GM19452 (cell line): Measurements from ENCODE around the gene FUT7.
"Not testable (repeated sequence)": the region's sequence is repeated elsewhere in the genome, so short reads cannot be mapped to it uniquely, and the experiment has no call there.

Experiments used
- ATAC-seq: cut with Tn5 transposase; IDR thresholded peaks from one replicate; pipeline ENCODE4 v1.9.1; 2021; ENCODE audit not compliant: unreplicated experiment

The FUT7 gene

DNA sequence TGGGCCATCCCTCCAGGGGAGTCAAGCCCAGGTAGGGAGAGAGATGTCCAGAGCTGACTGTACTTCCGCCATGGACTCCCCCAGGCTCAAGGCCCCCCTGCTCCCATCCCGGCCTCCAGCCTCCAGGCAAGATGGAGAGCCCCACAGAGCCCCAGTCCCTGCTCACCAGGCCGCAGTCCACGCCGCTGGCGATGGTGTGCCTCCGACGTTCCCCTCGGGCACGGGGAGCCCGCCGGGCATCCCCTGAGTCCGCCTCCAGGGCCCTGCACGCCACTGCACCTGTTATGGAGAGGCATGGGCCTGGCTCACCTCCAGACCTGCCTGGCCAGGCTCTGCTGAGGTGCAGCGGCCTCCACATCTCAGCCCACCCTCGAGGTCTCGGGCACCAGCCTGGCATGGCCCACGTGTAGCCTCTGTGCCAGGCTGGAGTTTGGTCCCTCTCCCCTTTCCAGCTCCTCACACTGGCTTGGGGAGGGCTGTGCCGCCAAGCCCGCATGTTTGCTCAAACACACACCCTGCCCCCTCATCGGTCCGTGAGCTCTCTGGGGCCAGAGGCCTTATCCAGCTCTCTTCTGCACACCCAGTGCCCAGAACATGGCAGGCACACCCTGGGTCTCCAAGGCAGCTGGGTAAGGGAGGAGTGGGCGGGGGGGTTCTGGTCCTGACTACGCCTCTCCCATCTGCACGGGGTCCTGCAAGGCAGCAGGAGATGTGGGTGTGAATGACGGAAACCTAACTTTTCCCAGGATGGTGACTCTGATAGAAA, 34.4 kb upstream of the FUT7 start:
- no peak for ATAC-seq

DNA sequence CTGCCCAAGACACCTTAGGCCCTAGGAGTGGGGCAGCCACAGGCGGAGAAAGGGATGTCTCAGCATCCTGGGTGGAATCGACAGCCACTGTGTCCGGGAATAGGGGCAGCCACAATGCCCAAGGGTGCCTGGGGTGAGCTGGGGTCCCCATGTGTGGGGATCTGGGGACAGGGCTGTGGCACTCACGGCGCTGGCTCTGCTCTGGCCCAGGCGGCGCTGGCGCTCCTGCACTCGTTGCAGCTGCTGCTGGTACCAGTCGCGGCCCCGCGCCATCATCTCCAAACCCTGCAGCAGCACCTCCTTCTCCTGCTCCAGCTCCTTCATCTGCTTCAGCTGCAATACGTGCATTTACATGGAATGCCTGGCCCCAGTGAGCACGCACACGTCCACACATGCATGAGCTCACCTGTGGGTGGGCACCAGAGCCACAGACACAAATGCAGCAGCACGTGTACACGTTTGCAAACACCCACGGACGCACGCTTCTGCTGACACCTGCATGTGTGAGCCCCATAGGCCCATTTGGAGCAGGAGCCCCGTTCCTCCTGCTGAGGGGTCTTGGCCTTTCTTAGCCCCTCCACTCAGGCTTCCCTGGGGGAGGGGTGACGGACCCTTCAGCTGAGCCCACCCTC, 33.6 kb upstream of the FUT7 start:
- ATAC-seq = no peak

DNA sequence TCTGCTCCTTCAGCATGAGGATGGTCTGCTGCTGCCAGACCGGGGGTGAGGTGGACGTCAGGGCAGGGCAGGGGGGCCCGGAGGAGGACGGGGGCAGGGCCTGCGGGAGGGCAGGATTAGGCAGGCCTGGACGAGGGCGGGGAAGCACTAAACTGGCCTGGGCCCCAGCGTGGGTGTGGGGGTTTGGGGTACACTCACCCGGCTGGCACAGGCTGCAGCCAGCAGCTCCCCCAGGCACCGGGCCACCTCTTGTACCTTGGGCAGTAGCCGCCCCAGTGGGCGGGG, 32.9 kb upstream of the FUT7 start:
- ATAC-seq = no peak

DNA sequence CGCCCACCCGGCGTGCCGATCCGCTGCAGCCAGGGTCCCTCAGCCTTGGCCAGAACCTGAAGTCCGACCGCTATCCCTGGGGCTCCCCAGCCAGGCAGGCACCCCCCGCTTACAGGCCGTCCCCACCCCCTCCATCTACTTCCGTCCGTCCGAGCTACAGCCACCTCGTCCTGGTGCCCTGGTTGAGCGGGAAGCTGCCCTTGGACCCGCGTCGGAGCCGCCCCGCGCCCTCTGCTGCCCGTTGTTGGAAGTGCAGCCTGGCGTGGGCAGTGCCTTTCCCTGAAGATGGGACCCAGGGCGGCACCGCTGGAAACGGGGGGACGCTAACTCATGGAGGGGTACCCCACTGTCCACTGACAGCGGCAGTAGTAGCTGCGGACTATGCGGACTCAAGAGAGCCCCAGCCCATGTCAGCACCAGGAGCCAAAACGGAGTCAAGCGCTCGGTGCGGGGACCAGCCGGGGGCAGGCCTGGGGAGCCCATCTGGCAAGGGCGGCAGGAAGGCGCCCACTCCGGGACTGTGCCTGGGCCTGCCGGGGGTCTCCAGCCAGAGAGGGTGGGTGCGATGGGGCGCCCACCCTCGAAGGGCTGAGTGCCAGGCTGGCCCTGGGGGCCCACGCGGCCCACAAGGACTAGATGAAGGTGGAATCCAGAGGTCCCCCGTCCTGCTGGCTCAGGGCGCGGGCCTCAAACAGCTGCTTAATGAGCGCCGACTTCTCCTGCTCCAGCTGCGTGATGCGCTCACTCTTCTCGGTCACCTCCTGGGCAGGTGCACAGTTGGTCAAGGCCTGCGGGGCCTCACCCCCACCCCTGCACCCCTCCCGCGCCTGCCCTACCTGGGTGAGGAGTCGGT, 32.4 kb upstream of the FUT7 start:
- ATAC-seq = no peak

DNA sequence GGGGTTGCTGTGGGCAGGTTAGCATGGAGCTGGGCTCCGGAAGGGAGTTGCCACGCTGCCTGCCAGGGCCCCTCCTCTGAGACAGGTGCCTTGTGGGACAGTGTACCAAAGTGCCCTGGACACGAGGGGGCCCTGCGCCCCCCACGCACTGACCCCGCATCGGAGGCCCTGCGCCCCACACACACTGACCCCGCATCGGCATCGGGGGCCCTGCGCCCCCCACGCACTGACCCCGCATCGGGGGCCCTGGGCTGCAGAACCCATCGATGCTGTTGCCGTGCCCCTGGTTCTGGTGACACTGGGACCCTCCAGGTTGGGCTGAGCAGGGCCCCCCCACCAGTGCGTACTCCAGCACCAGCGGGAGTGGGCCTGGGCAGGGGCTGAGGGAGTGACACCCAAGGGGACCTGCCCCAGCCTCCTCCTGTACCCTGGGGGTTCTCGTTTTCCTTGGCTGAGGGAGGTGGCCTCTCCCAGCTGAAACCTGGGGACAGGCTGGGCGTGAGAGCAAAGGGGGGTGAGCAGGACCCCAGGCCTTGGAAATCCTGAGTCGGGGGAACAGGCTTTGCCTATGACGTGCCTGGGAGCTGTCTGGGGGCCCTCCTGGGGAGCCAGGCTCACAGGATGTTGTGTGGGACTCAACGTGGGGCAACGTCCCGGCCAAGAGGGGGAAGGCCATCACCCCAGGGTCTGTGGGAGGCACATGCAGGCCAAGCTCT, 31.6 kb upstream of the FUT7 start:
- ATAC-seq = no peak

DNA sequence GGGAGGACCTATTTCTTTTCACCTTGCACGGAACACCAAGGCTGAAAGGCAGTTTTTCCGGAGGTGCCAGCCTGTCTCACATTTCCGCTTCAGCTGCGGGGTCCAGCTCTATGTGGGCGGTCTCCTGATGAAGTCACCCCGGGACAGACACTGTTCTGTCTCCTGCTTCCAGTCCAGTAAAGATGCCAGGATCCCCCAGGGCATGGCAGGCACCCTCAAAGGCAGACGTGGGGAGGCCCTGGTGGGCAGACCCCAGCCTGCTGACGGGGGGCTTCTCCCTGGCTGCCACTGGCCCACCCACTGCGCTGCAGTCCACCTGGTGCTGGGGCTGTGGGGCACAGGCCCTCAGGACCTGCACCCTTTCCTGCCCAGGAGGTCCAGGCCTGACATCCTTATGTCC, 30.9 kb upstream of the FUT7 start:
- not testable (repeated sequence) for ATAC-seq

DNA sequence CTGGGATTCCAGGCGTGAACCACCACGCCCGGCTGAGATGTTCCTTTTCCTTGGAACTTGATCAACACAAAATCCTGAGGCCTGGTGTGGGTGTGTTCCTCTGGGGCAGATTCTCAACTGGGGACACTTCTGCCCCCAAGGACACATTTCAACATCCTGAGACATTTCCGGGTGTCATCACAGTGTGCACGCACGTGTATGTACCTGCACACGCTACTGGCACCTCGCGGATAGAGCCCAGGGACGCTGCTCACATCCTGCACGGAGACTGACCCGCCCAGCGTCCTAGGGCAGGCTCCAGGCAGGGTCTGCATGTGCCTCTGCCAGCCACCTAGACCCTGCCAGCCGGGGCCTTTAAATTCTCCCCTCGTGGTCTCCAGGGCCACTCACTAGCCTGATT, 30.5 kb upstream of the FUT7 start:
- ATAC-seq = no peak

DNA sequence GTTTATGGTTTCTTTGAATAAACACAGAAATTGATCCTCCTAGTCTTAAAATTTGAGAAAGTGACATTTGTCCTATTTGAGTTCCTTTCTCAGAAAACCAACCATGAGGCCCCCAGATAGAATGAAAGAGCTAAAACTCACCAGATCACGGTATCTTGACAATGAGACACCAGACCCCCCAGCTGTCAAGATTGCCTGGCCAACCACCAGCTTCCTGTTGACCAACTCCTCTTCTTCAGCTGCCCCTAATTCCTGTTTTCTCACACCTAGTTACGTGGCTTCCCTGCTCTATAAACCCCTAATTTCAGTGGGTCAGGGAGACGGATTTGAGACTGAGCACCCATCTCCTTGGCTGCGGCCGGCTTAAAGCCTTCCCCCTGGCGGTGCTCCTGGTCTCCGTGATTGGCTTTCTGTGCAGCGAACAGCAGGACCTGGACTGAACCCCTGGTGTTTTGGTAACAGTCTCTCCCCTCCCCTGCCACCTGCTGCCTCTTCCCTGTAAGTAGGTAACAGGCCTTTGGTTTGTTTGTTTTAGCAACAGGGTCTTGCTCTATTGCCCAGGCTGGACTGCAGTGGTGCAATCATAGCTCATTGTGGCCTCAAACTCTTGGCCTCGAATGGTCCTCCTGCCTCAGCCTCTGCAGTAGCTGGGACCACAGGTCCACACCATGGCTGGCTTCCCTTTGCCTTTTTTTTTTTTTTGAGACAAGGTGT, 26.8 kb upstream of the FUT7 start:
- ATAC-seq = no peak

DNA sequence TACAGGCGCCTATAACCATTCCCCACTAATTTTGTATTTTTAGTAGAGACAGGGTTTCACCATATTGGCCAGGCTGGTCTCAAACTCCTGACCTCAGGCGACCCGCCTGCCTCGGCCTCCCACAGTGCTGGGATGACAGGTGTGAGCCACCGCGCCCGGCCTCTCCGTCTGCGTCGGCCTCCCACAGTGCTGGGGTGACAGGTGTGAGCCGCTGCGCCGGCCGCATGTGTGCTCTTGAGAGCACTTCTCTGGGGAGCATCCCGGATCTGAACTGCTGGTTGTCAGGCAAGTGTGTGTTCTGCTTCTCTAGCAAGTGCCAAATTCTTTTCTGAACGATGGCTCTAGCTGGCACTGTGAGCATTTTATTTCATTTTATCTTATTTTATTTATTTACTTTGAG, 25.7 kb upstream of the FUT7 start:
- no peak for ATAC-seq

DNA sequence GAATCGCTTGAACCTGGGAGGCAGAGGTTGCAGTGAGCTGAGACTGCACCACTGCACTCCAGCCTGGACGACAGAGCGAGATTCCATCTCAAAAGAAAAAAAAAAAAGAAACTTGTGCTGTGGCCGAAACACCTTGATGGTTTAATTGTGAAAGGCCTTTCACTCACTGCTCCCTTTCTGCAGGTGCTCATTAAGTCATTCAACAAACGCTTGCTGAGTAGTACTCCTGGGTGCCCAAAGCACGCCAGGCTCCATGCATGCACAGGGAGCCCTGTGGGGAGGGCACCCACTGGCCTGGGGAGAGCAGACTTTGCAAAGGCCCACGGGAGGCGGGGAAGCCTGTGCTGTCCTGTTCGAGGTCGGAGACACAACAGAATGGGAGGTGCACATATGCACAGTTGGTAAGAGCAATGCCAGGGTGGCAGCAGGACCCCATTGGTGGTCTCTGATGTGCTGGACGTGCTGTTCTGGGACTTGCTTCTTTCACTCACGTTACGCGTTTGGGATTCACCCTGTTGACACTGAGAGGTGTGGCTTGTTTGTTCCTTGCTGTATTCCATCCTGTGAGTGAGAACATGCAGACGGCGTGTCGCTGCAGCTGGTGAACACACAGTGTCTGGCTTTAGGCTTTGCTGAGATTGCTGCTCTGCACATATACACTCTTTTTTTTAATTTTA, 25.0 kb upstream of the FUT7 start:
- no peak for ATAC-seq

DNA sequence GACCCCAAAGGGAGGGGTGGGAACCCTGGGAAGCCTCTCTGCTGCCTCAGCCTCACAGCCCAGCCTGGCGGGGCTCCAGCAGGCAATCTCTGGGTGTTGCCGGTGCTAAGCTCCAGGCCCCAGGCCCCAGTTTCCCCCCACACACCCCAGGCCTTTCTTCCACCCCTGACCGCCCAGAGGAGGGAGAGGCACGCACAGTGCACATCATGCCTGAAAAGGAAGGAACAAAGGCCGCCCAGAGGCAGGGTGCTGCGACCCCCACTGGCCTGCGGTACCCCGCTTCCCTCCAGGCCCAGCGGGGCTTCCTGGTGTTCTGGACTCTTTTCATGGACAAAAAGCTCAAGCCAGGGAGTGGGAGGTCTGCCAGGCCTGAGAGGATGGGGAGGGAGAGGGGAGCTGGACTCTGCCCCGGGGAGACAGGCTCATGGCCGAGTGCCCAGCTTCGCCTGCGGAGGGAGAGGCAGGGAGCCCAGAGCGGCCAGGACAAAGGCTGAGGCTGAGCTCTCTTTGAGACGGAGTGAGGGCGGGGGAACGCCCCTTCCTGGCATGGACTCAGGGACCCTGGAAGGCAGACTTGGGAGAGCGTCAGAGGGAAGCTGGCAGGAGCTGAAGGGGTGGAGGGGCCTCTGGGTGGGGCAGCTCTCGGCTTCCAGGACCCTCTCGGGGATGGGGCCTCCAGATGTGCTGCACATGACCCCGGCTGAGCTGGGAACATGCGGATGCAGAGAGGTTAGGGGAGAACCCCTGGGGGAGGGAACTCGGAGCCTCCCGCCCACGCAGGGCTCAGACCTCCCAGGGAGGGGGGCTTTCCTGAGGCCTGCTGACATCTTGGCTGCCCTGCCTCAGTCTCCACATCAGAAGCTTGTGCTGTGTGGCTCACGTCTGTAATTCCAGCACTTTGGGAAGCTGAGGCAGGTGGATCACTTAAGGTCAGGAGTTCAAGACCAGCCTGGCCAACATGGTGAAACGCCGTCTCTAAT, 23.8 kb upstream of the FUT7 start:
- ATAC-seq = no peak

DNA sequence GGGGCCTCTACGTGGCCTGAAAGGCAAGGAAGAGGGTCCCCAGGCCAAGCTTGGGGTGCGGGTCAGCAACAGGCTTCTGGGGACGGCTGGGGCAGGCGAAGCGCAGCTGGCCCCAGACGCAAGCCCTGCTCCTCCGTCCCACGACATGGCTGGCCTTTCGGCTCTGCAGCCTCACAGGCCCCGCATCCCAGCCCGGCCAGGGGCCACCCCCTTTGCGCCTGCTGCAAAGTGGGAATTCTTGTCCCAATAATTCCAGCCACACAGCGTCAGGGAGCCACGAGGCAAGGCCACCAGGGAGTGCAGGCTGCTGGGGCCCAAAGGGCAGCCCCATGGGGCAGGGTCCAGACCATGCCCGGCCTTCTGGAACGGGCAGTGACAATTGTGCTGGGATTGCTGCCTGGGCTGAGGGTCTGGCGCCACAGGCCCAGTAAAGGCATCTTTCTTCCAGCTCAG, 23.1 kb upstream of the FUT7 start:
- ATAC-seq = no peak

DNA sequence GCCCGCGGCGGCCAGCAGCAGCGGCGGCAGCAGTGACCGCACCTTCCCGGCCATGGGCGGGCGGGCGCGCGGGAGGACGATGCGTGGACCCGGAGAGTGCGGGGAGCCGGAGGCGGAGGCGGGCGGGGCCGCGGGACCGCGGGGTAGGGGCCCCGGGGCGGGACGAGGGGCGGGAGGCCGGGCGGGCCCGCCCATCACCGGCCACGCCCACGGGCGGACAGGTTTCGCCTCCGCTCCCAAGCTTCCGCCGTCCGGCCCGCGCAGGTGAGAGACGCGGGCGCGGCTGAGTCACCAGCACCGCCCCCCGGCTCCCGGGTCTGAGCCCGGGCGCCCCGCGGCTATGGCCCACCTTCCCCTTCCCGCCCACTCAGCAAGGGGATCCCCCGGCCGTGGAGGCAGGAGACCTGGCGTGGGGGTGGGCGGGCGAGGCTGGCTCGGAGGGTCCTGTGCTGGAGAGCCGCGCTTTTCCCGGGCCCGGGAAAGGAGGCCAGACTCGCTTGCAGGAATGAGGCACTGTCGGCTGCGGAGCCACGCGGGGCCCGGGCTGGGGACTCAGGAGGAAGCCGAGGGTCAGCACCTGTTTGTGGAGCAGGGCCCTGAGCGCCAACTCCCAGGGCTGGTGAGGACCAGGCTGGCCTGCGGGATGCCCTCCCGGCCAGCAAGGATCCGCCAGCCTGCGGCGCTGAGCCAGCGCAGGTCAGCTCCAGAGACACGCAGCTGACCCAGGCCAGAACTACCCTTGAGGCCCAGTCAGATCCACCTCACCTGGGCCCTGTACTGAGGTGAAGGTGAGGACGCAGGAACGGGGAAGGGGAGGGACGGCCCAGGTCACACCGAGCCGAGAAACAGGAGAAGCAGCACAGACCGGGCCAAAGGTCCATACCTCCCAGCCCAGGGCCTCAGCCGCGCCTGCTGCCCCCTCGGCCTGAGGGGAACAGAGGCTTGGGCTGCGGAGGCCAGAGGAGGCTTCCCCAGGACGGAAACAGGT, 22.4 kb upstream of the FUT7 start, which contains the start of gene ENTPD2:
TSS of gene ENTPD2 (minus strand) at position 118 of the 988 bp plus-strand sequence. CDS start at position 54, 64 bp downstream.
- ATAC-seq = no peak

DNA sequence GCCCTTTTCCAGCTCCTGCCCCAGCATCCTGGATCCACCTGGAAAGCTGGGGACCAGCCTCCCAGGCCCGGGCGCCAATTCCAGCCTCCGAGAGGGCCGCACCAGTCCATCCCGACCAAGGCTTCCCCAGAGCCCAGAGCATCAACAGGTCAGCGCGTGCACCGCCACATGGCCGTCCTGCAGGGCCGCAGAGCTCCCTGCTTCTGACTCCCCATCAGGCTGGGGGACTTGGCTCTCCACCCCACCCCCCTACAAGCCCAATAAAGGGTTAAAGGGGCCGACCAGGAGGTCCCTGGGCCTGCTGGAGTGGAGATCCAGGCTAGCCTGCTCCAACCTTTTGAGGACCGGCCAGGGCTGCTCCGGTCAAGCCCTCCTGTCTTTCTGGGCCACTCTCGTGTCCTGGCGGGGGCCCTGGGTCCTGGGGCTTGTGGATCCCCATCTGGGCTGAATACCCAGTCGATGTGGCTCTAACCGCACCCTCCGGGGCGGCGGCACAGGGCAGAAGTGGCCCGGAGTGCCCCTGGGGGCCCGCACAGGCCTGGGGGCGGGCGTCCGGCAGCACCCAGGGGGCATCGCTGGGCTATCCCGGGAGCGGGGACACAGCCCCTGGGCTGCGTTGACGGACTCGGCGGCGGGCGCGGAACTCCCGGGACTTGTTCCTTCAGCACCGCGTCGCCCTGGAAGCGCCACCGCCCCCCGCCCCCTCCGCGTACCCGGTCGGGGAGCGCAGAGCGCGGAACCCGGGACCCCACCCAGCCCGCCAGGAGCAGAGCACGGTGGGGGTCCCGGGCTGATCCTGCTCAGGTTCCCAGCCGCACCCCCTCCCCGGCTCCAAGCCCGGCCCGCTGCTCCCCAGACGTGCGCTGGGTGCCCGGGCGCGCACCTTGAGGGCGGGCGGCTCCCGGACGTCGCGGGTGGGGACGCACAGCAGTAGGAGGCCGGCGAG, 21.4 kb upstream of the FUT7 start:
- no peak for ATAC-seq

DNA sequence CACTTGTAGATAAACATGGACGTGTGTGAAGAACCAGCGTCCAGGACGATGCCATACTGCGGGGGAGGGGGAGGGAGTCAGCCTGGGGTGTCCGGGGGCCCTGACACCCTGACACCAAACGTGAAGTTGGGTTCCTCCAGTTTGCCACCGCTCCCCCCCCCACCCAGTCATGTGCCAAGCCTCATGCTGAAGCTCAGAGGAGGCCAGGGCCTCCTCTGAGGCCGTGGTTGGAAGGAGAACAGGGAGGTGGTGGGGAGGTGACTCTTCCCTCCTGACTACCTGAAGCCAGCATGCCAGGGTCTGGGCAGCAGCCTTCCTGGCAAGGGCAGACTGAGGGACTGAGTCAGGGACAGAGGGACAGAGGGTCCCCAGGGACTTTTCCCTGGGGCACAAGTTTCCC, 20.4 kb upstream of the FUT7 start:
- ATAC-seq = no peak

DNA sequence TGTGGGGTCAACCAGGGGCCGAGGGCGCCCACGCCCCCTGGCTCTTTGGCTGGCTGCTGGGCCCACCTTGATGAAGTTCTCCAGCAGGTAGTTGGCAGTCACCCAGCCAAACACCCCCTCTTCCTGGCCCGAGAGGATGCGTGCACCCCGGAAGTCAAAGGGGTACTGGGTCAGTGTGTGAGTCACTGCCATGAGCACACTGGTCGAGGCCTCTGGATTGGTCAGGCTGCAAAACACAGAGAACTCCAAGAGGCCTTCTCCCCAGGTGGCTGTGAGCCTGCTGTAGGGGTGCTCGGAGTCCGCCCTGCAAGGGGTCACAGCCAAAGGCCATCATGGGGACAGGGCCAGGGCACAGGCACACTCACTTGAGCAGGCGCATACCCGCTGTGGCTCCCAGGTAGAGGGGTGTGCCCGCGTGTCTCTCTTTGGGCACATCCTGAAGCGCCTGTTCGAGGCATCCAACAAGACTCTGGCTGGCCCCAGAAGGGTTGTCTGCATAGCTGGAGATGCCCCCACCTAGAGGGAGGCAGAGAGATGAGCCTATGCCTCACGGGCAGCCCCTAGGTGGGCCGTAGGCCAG, 19.3 kb upstream of the FUT7 start:
- ATAC-seq = no peak
